Right ventricle myocardium inferior (tissue), 1 donor: ENCODE data around the gene STAT3. TPM values are rescaled to one million over a fixed set of nuclear protein-coding genes. Genes with fewer than 3 reads are reported as not detected.

Experiments
- total RNA-seq: library from RNA; stranded (reverse); fragmentation: NEBNext Ultra II Directional; extraction: Animal tissue kit (Norgen Biotek cat#: 25700); gene quantifications from one replicate; pipeline ENCODE4 v1.2.1, GENCODE V29; 2021
- donor health status: DM: no; HTN: yes; CAD: no; lungs with severe emphysema.

The STAT3 gene
- total RNA-seq, 1 donor from 2014 or later = 183 TPM

Other genes starting within 250 kb of the STAT3 start
- gene RAB5C, start 233.5 kb downstream of the STAT3 start, total RNA-seq = 45.6 TPM
- 0.24 TPM for gene KCNH4, start 207.3 kb downstream of the STAT3 start, total RNA-seq
- gene HCRT, start 203.0 kb downstream of the STAT3 start, total RNA-seq = not detected
- 7.1 TPM for gene GHDC, start 193.9 kb downstream of the STAT3 start, total RNA-seq
- gene STAT5B, start 112.1 kb downstream of the STAT3 start, total RNA-seq = 32.9 TPM
- 14.6 TPM for gene STAT5A, start 99.9 kb downstream of the STAT3 start, total RNA-seq
- 240 TPM for gene CAVIN1, start 34.8 kb upstream of the STAT3 start, total RNA-seq
- gene ATP6V0A1, start 70.4 kb upstream of the STAT3 start, total RNA-seq = 31.1 TPM
- 8.6 TPM for gene NAGLU, start 147.8 kb upstream of the STAT3 start, total RNA-seq
- gene HSD17B1, start 164.5 kb upstream of the STAT3 start, total RNA-seq = 1.4 TPM
- 45.6 TPM for gene COASY, start 173.7 kb upstream of the STAT3 start, total RNA-seq
- gene MLX, start 178.7 kb upstream of the STAT3 start, total RNA-seq = 65.9 TPM
- gene PSMC3IP, start 189.3 kb upstream of the STAT3 start, total RNA-seq = 3.4 TPM
- 22.5 TPM for gene RETREG3, start 220.9 kb upstream of the STAT3 start, total RNA-seq
- 54.3 TPM for gene TUBG1, start 221.2 kb upstream of the STAT3 start, total RNA-seq